Measurements from ENCODE around the gene OR52E1.
"Not testable (repeated sequence)": the region's sequence is repeated elsewhere in the genome, so short reads cannot be mapped to it uniquely, and the experiment has no call there.

OR52E1 gene

DNA sequence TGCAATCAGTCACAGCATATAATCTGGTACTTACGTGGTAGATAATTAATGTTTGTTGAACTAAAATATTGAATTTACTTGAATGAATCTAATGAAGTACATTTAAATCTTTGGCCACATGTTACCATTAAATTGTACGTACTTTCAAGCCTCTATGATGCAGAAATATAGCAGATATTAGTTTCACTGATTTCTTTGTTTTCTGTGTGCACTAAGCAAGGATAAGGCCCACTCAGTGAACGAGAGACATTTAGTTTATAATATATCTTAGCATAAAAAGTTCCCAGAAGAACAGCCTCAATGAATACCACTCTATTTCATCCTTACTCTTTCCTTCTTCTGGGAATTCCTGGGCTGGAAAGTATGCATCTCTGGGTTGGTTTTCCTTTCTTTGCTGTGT is at the start of gene OR52E1:
Gene OR52E1 (plus strand): TSS at position 301 of the 400 bp plus-strand sequence.
- no peak for DNase-seq (ENCODE audit: low spot score)

DNA sequence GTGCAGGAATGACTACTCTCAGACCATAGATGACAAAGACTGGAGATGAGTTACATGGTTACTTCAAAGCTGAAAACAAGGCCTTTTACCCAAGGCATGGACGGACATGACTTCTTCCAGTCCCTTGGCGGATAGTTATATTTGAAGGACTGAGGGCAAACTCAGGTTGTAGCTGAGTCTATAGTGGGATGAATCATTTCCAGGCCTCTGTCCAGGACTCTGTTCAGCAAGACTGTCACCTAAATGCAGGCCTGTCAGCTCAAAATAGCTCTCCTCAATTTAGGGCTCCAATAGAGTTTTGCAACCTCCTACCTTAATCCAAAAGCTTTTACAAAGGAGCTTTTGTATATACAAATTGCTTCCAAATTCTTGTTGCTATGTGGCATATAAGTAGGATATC is 47.4 kb upstream of the OR52E1 start:
- no peak for DNase-seq (ENCODE audit: low spot score)

DNA sequence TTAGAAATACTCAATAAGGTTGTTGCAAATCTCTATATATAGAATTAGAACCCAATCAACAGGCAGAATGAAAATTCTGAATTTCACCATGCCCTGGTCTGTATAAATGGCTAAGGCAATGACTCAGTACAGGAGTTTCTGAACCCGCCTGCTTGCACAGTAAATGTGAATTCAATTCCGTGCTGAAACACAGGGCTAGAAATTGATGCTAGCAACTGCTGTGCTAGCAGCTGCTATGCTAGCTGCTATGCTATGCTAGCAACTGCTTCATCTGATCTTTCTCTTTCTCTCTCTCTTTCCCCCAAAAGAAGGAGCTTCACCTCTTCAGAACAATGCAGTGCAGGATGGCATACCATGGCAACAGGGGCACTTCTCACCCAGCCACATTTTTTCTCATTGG is 32.7 kb upstream of the OR52E1 start:
- no peak for DNase-seq (ENCODE audit: low spot score)

DNA sequence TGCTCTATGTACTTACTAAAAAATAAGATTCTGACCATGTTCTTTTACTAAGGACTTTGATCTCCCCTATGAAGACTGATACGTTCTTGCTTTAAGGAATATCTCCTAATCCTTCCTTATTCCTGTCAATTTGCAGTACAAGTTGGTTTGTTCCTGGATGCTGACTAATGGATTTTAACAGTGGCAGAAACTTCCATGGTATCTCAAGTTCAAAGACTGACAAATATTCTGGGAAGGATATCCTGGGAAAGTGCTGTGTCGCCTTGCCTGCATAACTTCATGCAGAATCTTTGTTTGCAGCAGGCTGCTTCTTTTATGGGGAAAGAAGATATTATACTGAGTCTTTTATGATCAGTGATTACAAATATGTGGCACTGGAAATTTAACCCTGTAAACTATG is 31.4 kb upstream of the OR52E1 start:
- no peak for DNase-seq (ENCODE audit: low spot score)

DNA sequence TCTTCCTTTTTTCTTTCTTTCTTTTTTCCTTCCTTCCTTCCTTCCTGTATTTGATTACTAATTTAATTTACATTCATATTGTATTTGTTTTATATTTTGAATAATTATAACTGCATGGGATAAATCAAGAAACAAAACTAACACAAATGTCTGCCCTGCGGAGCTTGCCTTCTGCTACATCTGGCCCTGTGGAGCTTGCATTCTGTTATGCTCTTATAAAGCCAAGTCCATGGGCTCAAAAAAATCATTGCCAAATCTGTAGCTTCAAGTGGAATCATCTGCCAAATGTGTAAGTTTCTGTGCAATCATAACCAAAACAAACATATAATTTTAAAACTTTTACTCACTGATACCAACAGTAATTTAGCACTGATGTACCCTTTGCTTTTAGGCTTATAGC is 31.0 kb upstream of the OR52E1 start:
- DNase-seq (ENCODE audit: low spot score): no peak

DNA sequence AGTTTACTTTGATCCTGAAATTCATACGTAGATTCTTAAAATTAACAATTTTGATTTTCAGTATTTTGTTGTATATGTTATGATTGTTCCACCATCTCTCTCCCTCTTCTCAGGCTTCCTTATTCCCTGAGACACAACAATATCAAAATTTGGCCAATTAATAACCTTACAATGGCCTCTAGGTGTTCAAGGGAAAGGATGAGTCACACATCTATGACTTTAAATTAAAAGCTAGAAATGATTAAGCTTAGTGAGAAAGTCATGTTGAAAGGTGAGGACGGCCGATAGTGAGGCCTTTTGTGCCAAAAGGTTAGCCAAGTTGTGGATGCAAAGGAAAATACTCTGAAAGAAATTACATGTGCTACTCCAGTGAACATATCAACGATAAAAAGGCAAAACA is 28.5 kb upstream of the OR52E1 start:
- no peak for DNase-seq (ENCODE audit: low spot score)

DNA sequence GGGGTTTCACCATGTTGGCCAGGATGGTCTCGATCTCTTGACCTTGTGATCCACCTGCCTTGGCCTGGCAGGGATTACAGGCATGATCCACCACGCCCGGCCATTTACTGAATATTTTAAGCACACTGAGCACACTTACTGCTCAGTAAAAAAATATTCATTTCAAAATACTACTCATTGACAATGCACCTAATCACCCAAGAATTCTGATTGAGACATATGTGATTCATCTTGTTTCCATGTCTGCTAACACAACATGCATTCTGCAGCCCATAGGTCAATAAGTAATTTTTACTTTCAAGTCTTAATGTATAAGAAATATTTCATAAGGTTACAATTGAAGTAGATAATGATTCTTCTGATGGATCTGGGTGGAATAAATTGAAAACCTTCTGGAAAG is 27.3 kb upstream of the OR52E1 start:
- DNase-seq (ENCODE audit: low spot score): no peak

DNA sequence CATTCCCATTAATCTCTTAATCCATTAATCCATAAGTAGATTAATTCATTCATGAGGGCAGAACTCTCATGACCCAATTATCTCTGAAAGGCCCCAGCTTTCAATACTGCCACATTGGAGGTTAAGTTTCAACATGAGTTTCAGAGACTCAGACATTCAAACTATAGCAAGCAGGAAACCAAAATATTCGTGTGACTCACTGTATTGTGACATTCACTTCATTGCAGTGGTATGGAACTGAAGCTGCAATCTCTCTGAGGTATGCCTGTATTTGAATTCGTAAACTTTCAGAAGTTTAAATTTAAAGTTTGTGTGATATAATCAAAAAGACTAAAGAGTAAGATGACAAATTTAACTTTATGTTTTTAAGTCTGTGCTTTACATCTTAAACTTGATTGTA is 26.0 kb upstream of the OR52E1 start:
- no peak for DNase-seq (ENCODE audit: low spot score)

DNA sequence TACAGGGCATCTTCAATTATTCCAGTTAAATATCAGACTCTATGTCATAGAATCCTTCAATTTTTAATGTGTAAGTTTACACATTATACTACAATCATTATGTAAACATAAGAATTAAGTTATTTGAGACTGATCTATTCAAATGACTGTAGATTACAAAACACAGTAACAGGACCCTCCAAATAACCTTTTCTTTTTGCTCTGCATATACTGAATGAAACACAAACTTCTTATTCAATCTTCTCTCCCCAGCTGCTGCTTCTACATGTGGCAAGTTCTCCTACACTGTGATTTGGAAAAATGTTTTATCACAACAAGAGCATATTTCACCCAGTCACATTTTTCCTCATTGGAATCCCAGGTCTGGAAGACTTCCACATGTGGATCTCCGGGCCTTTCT is 23.1 kb upstream of the OR52E1 start, which contains the start of gene OR52J3:
Gene OR52J3 (plus strand): TSS at position 301 of the 400 bp plus-strand sequence. CDS start 0 bp downstream, at position 301.
- no peak for DNase-seq (ENCODE audit: low spot score)

DNA sequence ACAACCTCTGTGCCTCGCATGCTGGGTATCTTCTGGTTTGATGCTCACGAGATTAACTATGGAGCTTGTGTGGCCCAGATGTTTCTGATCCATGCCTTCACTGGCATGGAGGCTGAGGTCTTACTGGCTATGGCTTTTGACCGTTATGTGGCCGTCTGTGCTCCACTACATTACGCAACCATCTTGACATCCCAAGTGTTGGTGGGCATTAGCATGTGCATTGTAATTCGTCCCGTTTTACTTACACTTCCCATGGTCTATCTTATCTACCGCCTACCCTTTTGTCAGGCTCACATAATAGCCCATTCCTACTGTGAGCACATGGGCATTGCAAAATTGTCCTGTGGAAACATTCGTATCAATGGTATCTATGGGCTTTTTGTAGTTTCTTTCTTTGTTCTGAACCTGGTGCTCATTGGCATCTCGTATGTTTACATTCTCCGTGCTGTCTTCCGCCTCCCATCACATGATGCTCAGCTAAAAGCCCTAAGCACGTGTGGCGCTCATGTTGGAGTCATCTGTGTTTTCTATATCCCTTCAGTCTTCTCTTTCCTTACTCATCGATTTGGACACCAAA is 22.5 kb upstream of the OR52E1 start:
- DNase-seq (ENCODE audit: low spot score): no peak

DNA sequence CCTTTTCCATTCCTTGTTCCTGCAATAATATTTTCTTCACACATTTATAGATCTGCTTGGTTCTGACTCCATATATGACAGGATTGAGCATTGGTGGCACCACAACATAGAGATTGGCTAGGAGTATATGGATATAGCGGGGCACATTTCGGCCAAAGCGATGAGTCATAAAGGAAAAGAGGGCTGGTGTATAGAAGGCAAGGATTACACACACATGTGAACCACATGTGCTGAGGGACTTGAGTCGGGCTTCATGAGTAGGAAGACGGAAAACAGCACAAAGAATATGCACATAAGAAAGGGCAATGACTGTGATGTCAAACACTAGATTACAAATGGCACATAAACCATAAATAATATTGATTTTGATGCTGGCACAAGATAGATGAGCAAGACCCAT is 10.7 kb upstream of the OR52E1 start:
- not testable (repeated sequence) for DNase-seq (ENCODE audit: low spot score)

DNA sequence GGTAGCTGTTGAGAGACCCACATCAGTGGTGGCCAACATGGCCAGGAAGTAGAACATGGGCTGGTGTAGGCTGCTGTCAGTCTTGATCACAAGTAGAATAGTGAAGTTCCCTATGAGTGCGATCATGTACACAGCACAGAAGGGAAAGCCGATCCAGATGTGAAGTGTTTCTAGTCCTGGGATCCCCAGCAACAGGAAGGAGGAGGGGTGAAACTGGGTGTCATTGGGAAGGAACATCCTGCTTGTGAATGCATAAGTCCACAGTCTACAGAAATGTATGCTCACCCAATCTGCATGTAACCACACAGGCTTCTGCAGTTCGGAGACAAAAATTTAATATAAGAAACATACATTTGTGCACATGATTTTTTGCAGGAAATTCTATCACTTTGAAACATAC is 10.0 kb upstream of the OR52E1 start, which contains the start of gene OR52E2:
Gene OR52E2 (minus strand): TSS at position 237 of the 400 bp plus-strand sequence. CDS start 0 bp downstream, at position 237.
- DNase-seq (ENCODE audit: low spot score): no peak

DNA sequence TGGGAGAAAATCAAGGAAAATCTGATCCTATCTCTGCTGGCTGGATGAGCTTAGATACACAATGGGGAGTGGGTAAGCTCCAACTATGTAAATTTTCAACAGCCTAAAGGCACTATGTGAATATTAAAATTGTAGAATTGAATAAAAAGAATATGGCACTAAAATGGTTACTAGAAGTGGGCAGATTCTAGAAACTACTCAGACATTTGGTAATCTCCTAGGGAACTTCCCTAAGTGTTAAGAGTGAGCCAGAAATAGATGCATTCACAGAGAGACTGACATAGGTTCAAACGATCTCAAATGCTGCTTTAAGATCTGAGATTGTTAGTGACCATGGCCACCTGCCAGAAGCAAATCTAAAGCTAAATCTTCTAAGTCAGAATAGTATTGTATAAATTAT is 4.3 kb upstream of the OR52E1 start:
- DNase-seq (ENCODE audit: low spot score): no peak

DNA sequence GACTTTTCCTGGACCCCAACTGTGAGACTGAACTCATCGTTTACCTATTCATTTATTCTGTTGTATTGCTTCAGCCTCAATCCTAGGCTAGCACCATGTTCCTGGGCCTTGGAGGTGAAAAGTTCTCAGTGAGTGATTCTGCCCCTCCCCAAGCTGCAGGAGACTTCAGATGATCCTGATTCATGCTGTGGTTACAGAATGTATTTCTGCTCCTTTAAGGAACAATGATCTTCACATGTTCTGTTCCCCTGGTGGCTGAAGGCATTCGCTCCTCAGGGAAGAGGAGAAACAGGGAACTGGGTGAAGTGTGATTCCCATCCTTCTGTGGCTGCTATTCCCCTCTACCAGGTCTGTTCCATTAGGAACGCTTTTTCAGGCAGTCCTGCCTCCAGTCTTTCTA is 2.4 kb downstream of the OR52E1 start:
- DNase-seq (ENCODE audit: low spot score): no peak

DNA sequence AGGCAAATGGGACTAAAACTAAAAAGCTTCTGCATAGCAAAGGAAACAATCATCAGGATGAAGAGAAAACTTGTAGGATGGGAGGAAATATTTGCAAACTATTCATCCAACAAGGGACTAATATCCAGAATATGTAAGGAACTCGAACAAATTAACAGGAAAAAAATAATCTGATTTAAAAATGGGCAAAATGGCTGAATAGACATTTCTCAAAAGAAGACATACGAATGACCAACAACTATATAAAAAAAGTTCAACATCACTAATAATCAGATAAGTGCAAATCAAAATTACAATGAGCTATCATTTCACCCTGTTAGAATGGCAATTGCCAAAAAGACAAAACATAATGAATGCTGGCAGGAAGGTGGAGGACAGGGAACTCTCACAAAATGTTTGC is 12.0 kb downstream of the OR52E1 start:
- DNase-seq (ENCODE audit: low spot score): no peak

DNA sequence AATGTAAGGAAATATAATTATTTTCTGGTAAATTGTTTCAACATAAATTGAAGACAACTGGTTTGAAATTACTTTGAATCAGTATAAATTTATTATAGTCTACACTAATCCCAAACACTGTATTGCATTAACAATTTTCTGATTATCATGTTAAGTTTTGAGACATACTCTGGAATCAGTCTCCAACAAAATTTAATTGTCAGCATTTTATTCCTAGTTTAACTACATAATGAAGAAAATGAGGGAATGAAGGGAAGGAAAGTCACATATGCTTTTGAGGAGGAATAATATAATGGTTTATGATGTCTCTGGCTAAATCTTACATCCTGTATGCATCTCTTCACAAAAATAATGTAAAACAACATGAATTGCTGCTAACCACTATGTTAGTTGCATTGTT is 14.2 kb downstream of the OR52E1 start:
- DNase-seq (ENCODE audit: low spot score): no peak

DNA sequence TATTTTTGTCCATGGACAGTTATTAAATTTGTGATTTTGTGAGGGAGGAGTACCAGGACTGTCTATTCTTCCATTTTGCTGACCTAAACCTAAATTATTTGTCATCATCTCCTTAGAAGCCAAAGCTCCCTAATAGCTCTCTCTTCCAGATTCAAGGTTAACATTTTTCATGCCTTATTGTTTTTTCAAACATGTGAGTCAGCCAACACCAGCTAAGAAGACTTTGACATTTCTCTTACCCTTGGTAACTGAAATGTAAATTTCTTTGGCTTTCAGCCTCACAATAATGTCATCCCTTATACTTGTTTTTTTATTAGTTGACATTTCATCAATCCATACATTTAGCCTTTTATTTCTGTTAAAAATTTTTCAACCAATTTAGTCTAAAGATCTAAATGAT is 19.2 kb downstream of the OR52E1 start:
- DNase-seq (ENCODE audit: low spot score): no peak

DNA sequence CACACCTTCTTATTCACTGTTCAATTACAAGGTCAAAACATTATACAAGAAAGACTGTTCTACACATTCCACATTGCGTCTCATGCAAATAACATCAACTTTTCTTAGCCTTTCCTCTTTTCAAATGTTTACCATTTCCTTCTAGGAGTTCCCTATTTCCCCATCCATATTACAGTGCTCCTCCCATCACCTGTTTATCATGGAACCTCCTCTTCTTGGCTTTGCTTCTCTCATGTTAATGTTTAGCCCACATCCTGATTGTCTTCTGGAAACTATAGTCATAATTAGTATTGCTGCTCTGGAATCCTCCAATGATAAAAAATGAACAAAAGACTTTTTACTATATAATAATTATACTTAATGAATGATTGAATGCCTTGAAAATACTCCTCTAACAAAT is 21.3 kb downstream of the OR52E1 start:
- DNase-seq (ENCODE audit: low spot score): no peak

DNA sequence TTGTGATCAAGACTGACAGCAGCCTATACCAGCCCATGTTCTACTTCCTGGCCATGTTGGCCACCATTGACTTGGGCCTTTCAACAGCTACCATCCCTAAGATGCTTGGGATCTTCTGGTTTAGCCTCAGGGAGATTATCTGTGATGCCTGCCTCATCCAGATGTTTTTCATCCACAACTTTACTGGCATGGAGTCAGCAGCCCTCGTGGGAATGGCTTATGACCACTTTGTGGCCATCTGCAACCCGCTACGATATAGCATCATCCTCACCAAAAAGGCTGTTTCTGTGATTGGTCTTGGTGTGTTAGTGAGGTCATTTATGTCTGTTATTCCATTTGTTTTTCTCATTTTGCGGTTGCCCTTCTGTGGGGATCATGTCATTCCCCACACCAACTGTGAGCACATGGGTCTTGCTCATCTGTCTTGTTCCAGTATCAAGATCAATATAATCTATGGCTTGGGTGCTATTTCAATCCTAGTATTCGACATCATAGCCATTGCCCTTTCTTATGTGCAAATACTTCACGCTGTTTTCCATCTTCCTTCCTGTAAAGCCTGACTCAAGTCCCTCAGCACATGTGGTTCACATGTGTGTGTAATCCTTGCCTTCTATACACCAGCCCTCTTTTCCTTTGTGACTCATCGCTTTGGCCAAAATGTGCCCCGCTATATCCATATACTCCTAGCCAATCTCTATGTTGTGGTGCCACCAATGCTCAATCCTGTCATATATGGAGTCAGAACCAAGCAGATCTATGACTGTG is 23.6 kb downstream of the OR52E1 start:
- DNase-seq (ENCODE audit: low spot score): no peak

DNA sequence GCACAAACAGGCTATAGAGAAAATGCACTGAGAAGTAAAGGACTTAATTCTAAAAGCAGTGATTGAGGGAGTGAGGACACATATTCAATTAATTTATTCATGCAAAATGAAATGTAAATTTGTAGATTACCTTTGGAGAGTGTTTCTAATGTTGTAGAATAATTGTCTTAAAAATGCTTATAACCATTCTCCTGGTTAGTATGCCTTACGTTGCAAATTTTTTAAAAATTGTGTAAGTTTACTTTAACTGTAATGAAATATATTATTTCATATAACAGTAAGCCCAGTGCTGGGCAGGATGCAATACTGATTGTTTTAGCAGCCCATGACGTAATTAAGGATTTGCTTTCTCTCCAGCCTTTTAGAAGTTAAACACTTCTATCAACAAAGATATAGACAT is 26.6 kb downstream of the OR52E1 start:
- DNase-seq (ENCODE audit: low spot score): no peak

DNA sequence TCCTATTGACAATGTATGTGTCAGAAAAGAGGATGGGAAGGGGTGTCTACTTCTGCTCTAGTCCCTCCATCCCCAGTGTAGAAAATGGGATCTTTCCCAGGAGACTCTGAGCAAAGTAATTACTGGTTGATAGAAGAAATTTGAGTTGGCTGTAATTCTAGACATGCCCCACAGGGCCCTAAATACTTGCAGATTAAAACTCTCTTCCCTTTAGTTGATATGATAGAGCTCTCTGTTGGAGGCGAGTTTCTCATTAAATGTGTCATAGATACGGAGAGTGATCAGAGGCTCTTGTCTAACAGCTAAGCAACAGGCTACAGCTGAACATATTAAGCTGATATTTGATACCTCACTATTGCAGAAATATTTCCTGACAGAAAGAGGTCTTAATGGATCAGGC is 32.9 kb downstream of the OR52E1 start:
- no peak for DNase-seq (ENCODE audit: low spot score)

DNA sequence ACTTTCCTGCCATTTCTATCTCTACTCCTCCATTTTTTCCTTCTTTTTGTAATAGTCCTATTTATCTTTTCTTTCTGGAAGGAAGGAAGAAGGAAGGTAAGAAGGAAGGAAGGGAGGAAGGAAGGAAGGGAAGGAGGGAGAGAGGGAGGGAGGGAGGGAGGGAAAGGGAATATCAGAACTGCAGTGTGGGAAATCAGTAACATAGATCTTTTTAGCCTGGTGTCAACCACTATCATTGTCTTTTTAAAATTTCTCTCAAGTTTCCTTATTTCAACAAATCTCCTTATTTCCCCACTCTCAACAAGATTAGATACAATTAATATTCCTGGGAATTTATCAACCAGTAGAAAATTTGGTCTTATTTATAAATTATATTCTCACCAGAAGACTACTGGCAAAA is 33.7 kb downstream of the OR52E1 start:
- no peak for DNase-seq (ENCODE audit: low spot score)

DNA sequence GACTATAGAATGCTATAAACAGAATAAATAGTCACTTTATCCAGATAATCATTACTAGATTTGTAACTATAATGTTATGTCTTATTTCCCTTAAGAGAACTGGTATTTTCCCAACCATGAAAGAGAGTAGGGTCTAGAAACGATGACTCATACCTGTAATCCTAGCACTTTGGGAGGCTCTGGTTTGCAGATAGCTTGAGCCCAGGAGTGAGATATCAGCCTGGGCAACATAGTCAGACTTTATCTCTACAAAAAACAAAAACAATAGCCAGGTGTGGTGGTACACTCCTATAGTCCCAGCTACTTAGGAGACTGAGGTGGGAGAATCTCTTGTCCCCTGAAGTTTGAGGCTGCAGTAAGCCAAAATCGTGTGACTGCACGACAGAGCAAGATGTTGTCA is 37.9 kb downstream of the OR52E1 start:
- DNase-seq (ENCODE audit: low spot score): no peak

DNA sequence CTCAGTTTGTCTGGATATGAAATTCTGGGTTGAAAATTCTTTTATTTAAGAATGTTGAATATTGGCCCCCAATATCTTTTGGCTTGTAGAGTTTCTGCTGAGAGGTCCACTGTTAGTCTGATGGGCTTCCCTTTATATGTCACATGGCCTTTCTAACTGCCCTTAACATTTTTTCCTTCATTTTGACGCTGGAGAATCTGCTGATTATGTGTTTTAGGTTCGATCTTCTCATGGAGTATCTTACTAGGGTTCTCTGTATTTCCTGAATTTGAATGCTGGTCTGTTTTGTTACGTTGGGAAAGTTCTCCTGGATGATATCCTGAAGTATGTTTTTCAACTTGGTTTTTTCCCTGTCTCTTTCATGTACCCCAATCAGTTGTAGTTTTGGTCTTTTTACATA is 46.0 kb downstream of the OR52E1 start:
- DNase-seq (ENCODE audit: low spot score): no peak
